Measurements from ENCODE around the gene IMPG2. TPM values are rescaled to one million over a fixed set of nuclear protein-coding genes. Genes with fewer than 3 reads are reported as not detected.

IMPG2 gene
- total RNA-seq, 1 donor from 2014 or later = 0.29 TPM

DNA sequence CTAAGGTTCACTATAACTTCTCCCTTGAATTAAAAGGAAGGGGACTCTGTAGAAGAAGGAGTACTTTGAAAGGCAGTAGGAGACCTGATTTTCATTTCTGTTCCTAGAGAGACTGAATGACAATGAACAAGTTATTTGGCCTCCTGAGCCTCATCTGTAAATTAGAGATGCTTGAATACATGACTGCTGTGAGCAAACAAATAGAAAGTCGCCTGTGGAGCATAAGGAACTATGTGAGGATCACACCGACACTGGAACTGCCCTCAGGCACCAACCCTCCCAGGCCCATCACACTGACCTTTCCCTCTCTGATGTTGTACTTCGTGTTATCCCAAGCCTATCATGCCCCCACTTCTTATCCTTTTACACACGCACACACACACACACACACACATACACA, 48.6 kb downstream of the IMPG2 start:
- intact Hi-C loops (cut with micrococcal nuclease) = no loop called here
- no peak overlapping the region for H3K27ac Mint-ChIP-seq
- H3K9me3 Mint-ChIP-seq = peaks cover 2% of the 10 kb centered on the region
- no peak for ATAC-seq (ENCODE audit: low read depth)
- DNase-seq = no peak
- no peaks in the 10 kb centered on the region for H3K4me1 Mint-ChIP-seq
- no peaks in the 10 kb centered on the region for H3K27me3 Mint-ChIP-seq
- ChIA-PET POLR2A (no interaction called here), CTCF (no interaction called here)
- peaks cover 3% of the 10 kb centered on the region for H3K36me3 Mint-ChIP-seq (ENCODE audit: low read depth)
- TF ChIP-seq, protein P1, sequence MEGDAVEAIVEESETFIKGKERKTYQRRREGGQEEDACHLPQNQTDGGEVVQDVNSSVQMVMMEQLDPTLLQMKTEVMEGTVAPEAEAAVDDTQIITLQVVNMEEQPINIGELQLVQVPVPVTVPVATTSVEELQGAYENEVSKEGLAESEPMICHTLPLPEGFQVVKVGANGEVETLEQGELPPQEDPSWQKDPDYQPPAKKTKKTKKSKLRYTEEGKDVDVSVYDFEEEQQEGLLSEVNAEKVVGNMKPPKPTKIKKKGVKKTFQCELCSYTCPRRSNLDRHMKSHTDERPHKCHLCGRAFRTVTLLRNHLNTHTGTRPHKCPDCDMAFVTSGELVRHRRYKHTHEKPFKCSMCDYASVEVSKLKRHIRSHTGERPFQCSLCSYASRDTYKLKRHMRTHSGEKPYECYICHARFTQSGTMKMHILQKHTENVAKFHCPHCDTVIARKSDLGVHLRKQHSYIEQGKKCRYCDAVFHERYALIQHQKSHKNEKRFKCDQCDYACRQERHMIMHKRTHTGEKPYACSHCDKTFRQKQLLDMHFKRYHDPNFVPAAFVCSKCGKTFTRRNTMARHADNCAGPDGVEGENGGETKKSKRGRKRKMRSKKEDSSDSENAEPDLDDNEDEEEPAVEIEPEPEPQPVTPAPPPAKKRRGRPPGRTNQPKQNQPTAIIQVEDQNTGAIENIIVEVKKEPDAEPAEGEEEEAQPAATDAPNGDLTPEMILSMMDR (IDR thresholded peaks at IDR 0.05) = no peak
- H3K4me3 Mint-ChIP-seq = no peak overlapping the region

DNA sequence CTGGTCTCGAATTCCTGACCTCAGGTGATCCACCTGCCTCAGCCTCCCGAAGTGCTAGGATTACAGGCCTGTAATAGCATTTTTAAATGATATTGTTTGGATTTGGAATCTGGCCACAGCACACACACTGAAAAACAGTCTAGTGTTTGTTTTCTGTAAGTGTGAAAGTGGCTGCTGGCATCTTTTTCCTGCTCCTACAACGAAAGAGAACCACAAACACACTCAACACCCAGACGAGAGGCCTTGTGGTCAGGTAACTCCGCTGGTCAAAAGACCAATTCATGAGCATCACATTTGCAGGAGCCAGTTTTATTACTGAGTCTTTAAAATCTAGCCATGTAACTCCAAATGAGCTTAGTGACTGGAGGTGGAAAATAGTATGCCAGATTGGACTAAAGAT, 50.2 kb downstream of the IMPG2 start:
- H3K9me3 Mint-ChIP-seq = peaks cover 2% of the 10 kb centered on the region
- ATAC-seq (ENCODE audit: low read depth) = no peak

DNA sequence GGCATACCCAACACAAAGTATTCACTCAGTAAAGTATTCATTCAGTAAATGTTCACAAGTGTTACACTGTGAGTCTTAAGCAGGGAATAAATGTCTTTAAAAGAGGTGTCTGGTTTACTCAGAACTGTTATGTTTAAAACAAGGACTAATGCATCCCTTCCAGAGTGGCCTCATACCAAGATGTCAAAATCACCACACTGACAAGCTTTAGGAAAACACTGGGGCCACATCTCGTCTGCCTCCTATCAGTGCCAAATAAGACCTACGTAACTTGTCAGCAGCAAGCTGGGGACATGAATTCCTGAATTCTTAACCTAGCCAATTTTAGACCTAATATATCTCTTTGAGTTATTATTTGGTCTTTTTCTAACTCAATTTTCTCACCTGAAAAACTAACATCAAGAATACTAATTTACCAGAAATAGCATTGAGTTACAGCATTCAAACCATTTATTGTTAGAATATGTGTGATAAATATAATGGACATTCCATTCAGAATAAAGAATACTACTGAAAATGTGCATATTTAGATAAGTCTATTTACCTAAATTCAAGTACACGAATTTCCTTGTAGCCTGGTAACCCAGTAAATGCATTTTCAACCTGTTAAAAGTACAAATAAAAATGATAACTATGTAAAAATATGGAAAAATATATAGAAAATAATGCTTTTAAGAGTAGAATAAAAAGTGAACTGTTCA, 51.3 kb downstream of the IMPG2 start:
- no peaks in the 10 kb centered on the region for H3K27me3 Mint-ChIP-seq
- no peak overlapping the region for H3K27ac Mint-ChIP-seq
- ChIA-PET POLR2A (no interaction called here), CTCF (no interaction called here)
- ATAC-seq (ENCODE audit: low read depth) (no peak), DNase-seq (no peak)
- intact Hi-C loops (cut with micrococcal nuclease) = no loop called here
- H3K9me3 Mint-ChIP-seq = peaks cover 2% of the 10 kb centered on the region
- peaks cover 3% of the 10 kb centered on the region for H3K36me3 Mint-ChIP-seq (ENCODE audit: low read depth)
- TF ChIP-seq, protein P1 (IDR thresholded peaks at IDR 0.05) = no peak
- H3K4me1 Mint-ChIP-seq = no peaks in the 10 kb centered on the region
- no peak overlapping the region for H3K4me3 Mint-ChIP-seq

More for the DNA sequence above, 50.2 kb downstream of the IMPG2 start:
- Mint-ChIP-seq H3K36me3 (ENCODE audit: low read depth) (peaks cover 3% of the 10 kb centered on the region), H3K27me3 (no peaks in the 10 kb centered on the region), H3K4me1 (no peaks in the 10 kb centered on the region), H3K27ac (no peak overlapping the region), H3K4me3 (no peak overlapping the region)
- TF ChIP-seq, protein P1 (IDR thresholded peaks at IDR 0.05) = no peak
- no peak for DNase-seq
- intact Hi-C loops (cut with micrococcal nuclease) = no loop called here
- ChIA-PET POLR2A (no interaction called here), CTCF (no interaction called here)

DNA sequence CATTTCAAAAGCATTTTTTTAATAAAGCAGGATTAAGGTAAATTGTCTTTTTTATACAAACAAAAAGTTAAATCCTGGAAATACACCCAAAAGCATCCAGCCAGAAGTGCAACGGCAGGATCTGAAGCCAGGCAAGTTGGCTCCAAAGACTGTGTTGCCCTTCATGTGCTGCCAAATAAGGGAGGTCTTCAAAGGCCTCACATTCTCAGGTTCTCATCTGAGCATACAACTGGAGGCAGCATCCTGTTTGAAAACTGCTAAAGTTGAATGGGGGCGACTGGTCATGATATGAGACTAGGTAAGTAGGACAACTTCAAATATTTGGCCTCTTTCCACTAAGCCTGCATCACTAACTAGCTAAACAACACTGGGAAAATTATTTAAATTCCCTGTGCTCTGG, 52.2 kb downstream of the IMPG2 start:
- H3K4me1 Mint-ChIP-seq = no peaks in the 10 kb centered on the region
- CTCF ChIA-PET = no interaction called here
- TF ChIP-seq, protein P1 (IDR thresholded peaks at IDR 0.05) = no peak
- ATAC-seq (ENCODE audit: low read depth) (no peak), DNase-seq (no peak)
- POLR2A ChIA-PET = no interaction called here
- H3K9me3 Mint-ChIP-seq = peaks cover 2% of the 10 kb centered on the region
- H3K27ac Mint-ChIP-seq = no peak overlapping the region
- H3K27me3 Mint-ChIP-seq = no peaks in the 10 kb centered on the region
- intact Hi-C loops (cut with micrococcal nuclease) = no loop called here
- peaks cover 3% of the 10 kb centered on the region for H3K36me3 Mint-ChIP-seq (ENCODE audit: low read depth)
- H3K4me3 Mint-ChIP-seq = no peak overlapping the region

DNA sequence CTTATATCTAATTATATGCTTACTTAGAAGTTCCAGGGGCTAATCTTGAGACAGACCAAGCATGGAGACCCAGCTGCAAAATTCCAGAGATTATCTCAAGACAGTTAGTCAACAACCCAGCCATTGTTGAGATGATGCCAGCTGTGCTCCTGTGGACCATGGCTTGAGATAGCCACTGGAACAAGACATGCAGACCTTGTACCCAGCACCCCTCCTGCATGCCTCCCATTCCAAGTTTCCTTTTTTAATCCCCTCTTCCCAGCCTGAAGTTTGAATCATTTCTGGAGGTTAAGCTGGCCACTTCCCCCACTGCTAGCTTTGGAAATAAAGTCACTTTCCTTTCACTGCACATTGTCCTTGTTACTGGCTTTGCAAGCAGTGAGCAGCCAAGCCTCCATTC, 53.8 kb downstream of the IMPG2 start:
- Mint-ChIP-seq H3K36me3 (ENCODE audit: low read depth) (peaks cover 2% of the 10 kb centered on the region), H3K4me3 (no peak overlapping the region), H3K27ac (no peak overlapping the region), H3K27me3 (no peaks in the 10 kb centered on the region), H3K9me3 (peaks cover 2% of the 10 kb centered on the region), H3K4me1 (no peaks in the 10 kb centered on the region)
- TF ChIP-seq, protein P1 (IDR thresholded peaks at IDR 0.05) = no peak
- CTCF ChIA-PET = no interaction called here
- intact Hi-C loops (cut with micrococcal nuclease) = no loop called here
- POLR2A ChIA-PET = no interaction called here
- no peak for DNase-seq
- ATAC-seq (ENCODE audit: low read depth) = no peak
